GM23248 (cell line): ENCODE measurements around the gene PAQR9. TPM values are rescaled to one million over a fixed set of nuclear protein-coding genes. Genes with fewer than 3 reads are reported as not detected.

Experiments
- DNase-seq: peaks from one replicate; pipeline ENCODE4 v3.0.0-alpha.2; 2015
- H2AFZ ChIP-seq: fragments of 200-600 bp; sonication (generic); 2 replicates; pipeline ENCODE4 v1.6.1; 2016; ENCODE audit warnings: antibody characterized with exemption
- H3F3A ChIP-seq: fragments of 200-600 bp; sonication (generic); 2 replicates; pipeline ENCODE4 v1.6.1; 2016; ENCODE audit warnings: mild to moderate bottlenecking, antibody characterized with exemption, mixed run types; ENCODE audit not compliant: insufficient read depth
- H3K27ac ChIP-seq: fragments of 200-600 bp; sonication (generic); 2 replicates; pipeline ENCODE4 v1.5.1; 2016; ENCODE audit warnings: mild to moderate bottlenecking
- H3K27me3 ChIP-seq: fragments of 200-600 bp; sonication (generic); replicated peaks from 2 replicates; pipeline ENCODE4 v1.6.1; 2016; ENCODE audit warnings: mild to moderate bottlenecking; ENCODE audit not compliant: insufficient read depth
- H3K36me3 ChIP-seq: fragments of 200-600 bp; sonication (generic); 2 replicates; pipeline ENCODE4 v1.6.1; 2016; ENCODE audit warnings: low read depth, mild to moderate bottlenecking
- H3K4me1 ChIP-seq: fragments of 200-600 bp; sonication (generic); 2 replicates; pipeline ENCODE4 v1.6.1; 2016; ENCODE audit warnings: mild to moderate bottlenecking; ENCODE audit not compliant: insufficient read depth
- H3K4me2 ChIP-seq: fragments of 200-600 bp; sonication (generic); one replicate; pipeline ENCODE4 v1.6.1; 2016; ENCODE audit warnings: mild to moderate bottlenecking; ENCODE audit not compliant: unreplicated experiment
- H3K4me3 ChIP-seq: fragments of 200-600 bp; sonication (generic); 2 replicates; pipeline ENCODE4 v1.5.1; 2016; ENCODE audit warnings: mild to moderate bottlenecking
- H3K79me2 ChIP-seq: fragments of 200-600 bp; sonication (generic); 2 replicates; pipeline ENCODE4 v1.6.1; 2016; ENCODE audit warnings: mild to moderate bottlenecking; ENCODE audit not compliant: insufficient read depth
- H3K9ac ChIP-seq: fragments of 200-600 bp; sonication (generic); 2 replicates; pipeline ENCODE4 v1.6.1; 2016; ENCODE audit warnings: mild to moderate bottlenecking
- H3K9me2 ChIP-seq: fragments of 200-600 bp; sonication (generic); 2 replicates; pipeline ENCODE4 v1.6.1; 2016; ENCODE audit warnings: mixed run types, mild to moderate bottlenecking, moderate library complexity; ENCODE audit not compliant: insufficient read depth
- H3K9me3 ChIP-seq: fragments of 200-600 bp; sonication (generic); one replicate; pipeline ENCODE4 v1.6.1; 2017; ENCODE audit warnings: low read depth
- H4K20me1 ChIP-seq: fragments of 200-600 bp; sonication (generic); 2 replicates; pipeline ENCODE4 v1.6.0; 2016; ENCODE audit not compliant: insufficient read depth
- EZH2 ChIP-seq: fragments of 200-600 bp; sonication (generic); IDR thresholded peaks from 2 replicates; pipeline ENCODE4 v1.6.1; 2018; ENCODE audit warnings: antibody characterized with exemption, mild to moderate bottlenecking; ENCODE audit not compliant: insufficient read depth, poor library complexity, severe bottlenecking
- EZH2phosphoT487 ChIP-seq: fragments of 200-600 bp; sonication (generic); IDR thresholded peaks from 2 replicates; pipeline ENCODE4 v1.6.1; 2018; ENCODE audit warnings: antibody characterized with exemption, moderate library complexity, mild to moderate bottlenecking, low read depth; ENCODE audit not compliant: insufficient read depth
- WGBS, 2 experiments: methylation state at CpG; one replicate each; pipeline ENCODE4 v1.1.6; 2015 to 2017; ENCODE audit warnings: low lambda C conversion rate in 2 of 2, low coverage in 1 of 2; ENCODE audit errors: missing lambda C conversion rate in 2 of 2; 5-methylcytosine and 5-hydroxymethylcytosine counted together
- in situ Hi-C: fragments of 300-500 bp; cut with MboI; formaldehyde crosslinking; loops from 2 replicates; pipeline ENCODE4 v1.15.0; 2020
- polyA plus RNA-seq: library from polyadenylated mRNA; unstranded; fragments of >200 nt; fragmentation: Nextera tagmentation; extraction: Ambion mirVana; gene quantifications from 2 replicates; pipeline ENCODE4 v1.2.1, GENCODE V29; 2016
- total RNA-seq: library from RNA; depleted of rRNA; stranded (reverse); fragments of >200 nt; shearing (Covaris generic); gene quantifications from 2 replicates; pipeline ENCODE4 v1.2.3, GENCODE V29; 2014

Gene PAQR9
- total and polyA plus RNA-seq, 2 experiments from 2014 or later: not detected

GRCh38 chr3:142952272-142953193, 10.9 kb downstream of the PAQR9 start:
- Histone ChIP-seq H3K79me2 (no peaks in the 10 kb centered on the region), H3K9me2 (no peaks in the 10 kb centered on the region), H3K9ac (no peak overlapping the region), H3K4me1 (no peaks in the 10 kb centered on the region), H3K36me3 (no peaks in the 10 kb centered on the region), H3K4me3 (no peak overlapping the region), H3K4me2 (no peak overlapping the region), H3K27ac (no peak overlapping the region), H3K27me3 (no peaks in the 10 kb centered on the region; the same call in 1 of the 2 replicates), H2AFZ (no peak overlapping the region), H3K9me3 (no peaks in the 10 kb centered on the region), H3F3A (no peaks in the 10 kb centered on the region), H4K20me1 (no peaks in the 10 kb centered on the region)
- 81 to 82% methylated on average over 8 of the region's 8 CpGs for WGBS, 2 experiments
- in situ Hi-C loops: no loop called here
- TF ChIP-seq EZH2 (no peak), EZH2phosphoT487 (no peak)
- DNase-seq: no peak

DNA sequence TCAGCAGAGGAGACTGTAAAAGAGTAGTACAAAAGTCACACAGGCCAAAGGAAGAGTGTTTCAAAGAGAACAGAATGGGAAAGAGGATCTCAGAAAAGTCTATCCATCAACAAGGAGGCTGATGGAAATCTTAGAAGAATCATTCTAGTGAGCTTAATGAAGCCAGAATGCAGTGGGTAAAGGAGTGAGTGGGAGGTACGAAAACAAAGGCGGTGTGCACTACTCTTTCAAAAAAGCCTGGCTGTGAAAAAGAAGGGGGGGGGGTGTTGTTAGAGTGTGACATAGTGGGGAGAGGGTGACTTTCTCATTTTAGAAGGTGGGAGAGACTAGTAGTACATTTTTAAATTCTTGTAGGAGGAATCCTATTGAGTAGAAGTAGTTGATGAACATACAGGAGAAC, 11.7 kb downstream of the PAQR9 start:
- Histone ChIP-seq H3K27ac (no peak overlapping the region), H3K9me3 (no peaks in the 10 kb centered on the region), H3K9ac (no peak overlapping the region), H3K4me1 (no peaks in the 10 kb centered on the region), H3F3A (no peaks in the 10 kb centered on the region), H3K36me3 (no peaks in the 10 kb centered on the region), H3K9me2 (no peaks in the 10 kb centered on the region), H3K4me3 (no peak overlapping the region), H4K20me1 (no peaks in the 10 kb centered on the region), H2AFZ (no peak overlapping the region), H3K4me2 (no peak overlapping the region), H3K27me3 (no peaks in the 10 kb centered on the region; the same call in 1 of the 2 replicates), H3K79me2 (no peaks in the 10 kb centered on the region)
- no peak for DNase-seq
- TF ChIP-seq EZH2: no peak
- no peak for TF ChIP-seq EZH2phosphoT487
- WGBS, 2 experiments: 98 to 100% methylated on average over 2 of the region's 2 CpGs
- in situ Hi-C loops: no loop called here

- no peaks in the 10 kb centered on the region; the same call in 1 of the 2 replicates for H3K27me3 ChIP-seq
Measured at GRCh38 chr3:142950972-142951371, 12.5 kb downstream of the PAQR9 start.

GRCh38 chr3:142947799-142948575, 15.5 kb downstream of the PAQR9 start:
- Histone ChIP-seq H3F3A (no peaks in the 10 kb centered on the region), H3K27me3 (no peaks in the 10 kb centered on the region; the same call in 1 of the 2 replicates), H4K20me1 (no peaks in the 10 kb centered on the region), H3K4me2 (no peak overlapping the region), H3K27ac (no peak overlapping the region), H3K4me1 (no peaks in the 10 kb centered on the region), H3K9me2 (no peaks in the 10 kb centered on the region), H3K9me3 (no peaks in the 10 kb centered on the region), H3K4me3 (no peak overlapping the region), H2AFZ (peak overlapping the region; percentile 56; the same call in 1 of the 2 replicates), H3K36me3 (no peaks in the 10 kb centered on the region), H3K79me2 (no peaks in the 10 kb centered on the region), H3K9ac (no peak overlapping the region)
- no peak for TF ChIP-seq EZH2
- TF ChIP-seq EZH2phosphoT487: no peak
- 44 to 52% methylated on average over 13 of the region's 13 CpGs for WGBS, 2 experiments
- in situ Hi-C loops: no loop called here
- peak; percentile 67 for DNase-seq

More at GRCh38 chr3:142950972-142951371, 12.5 kb downstream of the PAQR9 start:
- no peaks in the 10 kb centered on the region for H3K9me3 ChIP-seq
- H3K9ac ChIP-seq: no peak overlapping the region
- H3K79me2 ChIP-seq: no peaks in the 10 kb centered on the region
- WGBS, 2 experiments: 47 to 50% methylated on average over 1 of the region's 1 CpG
- H4K20me1 ChIP-seq: no peaks in the 10 kb centered on the region
- H3K9me2 ChIP-seq: no peaks in the 10 kb centered on the region
- TF ChIP-seq EZH2phosphoT487 (no peak), EZH2 (no peak)
- H3K4me3 ChIP-seq: no peak overlapping the region
- H3K4me1 ChIP-seq: no peaks in the 10 kb centered on the region
- no peak for DNase-seq
- H2AFZ ChIP-seq: no peak overlapping the region
- H3K36me3 ChIP-seq: no peaks in the 10 kb centered on the region
- H3K4me2 ChIP-seq: no peak overlapping the region
- no peaks in the 10 kb centered on the region for H3F3A ChIP-seq
- in situ Hi-C loops: no loop called here
- H3K27ac ChIP-seq: no peak overlapping the region
